ENCODE data around the gene SMIM5.

DNA sequence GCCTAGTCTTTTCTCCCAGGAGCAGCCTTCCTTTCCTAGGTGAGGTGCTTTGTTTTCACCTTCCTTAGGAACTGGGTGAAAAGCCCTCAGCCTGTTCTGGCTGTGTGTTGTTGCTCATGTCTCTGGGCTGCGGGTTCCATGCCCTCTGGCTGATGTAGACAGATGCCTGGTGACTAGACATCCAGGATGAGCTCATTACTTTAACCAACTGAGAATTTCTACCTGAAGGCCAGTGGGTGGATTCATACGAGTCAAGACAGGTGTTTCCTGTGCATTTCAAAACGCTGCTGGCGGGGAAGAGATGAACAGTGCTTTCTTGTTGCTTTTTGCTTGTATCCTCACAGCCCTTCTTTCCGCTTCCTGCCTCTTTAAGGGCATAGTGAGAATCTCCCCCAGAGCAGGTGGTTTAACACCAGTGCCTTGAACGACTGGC, 56.2 kb downstream of the SMIM5 start:
- TF ChIP-seq, protein P1, sequence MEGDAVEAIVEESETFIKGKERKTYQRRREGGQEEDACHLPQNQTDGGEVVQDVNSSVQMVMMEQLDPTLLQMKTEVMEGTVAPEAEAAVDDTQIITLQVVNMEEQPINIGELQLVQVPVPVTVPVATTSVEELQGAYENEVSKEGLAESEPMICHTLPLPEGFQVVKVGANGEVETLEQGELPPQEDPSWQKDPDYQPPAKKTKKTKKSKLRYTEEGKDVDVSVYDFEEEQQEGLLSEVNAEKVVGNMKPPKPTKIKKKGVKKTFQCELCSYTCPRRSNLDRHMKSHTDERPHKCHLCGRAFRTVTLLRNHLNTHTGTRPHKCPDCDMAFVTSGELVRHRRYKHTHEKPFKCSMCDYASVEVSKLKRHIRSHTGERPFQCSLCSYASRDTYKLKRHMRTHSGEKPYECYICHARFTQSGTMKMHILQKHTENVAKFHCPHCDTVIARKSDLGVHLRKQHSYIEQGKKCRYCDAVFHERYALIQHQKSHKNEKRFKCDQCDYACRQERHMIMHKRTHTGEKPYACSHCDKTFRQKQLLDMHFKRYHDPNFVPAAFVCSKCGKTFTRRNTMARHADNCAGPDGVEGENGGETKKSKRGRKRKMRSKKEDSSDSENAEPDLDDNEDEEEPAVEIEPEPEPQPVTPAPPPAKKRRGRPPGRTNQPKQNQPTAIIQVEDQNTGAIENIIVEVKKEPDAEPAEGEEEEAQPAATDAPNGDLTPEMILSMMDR (IDR thresholded peaks at IDR 0.05; ENCODE audit: low read length), result no peak
- TF ChIP-seq EZH2phosphoT487 (IDR thresholded peaks at IDR 0.05; ENCODE audit: low read length), result no peak

Measured in MM.1S (cell line).